NCI-H2171 treated with DMSO at 0.1 percent for 48 hours (cell line): Measurements from ENCODE around the gene UBAP2.
"Not testable (repeated sequence)": the region's sequence is repeated elsewhere in the genome, so short reads cannot be mapped to it uniquely, and the experiment has no call there.

ENCODE experiments used
- DNase-seq: peaks from one replicate; lab custom pipeline; 2025; lab: John Stamatoyannopoulos, UW

The UBAP2 gene

GRCh38 chr9:33964086-33964768, 84.5 kb downstream of the UBAP2 start:
- DNase-seq = no peak

- not testable (repeated sequence) for DNase-seq
Measured at GRCh38 chr9:33962468-33962867, 86.2 kb downstream of the UBAP2 start.

GRCh38 chr9:33959725-33960124, 89.0 kb downstream of the UBAP2 start:
- DNase-seq = no peak

- no peak for DNase-seq
Measured at GRCh38 chr9:33956544-33956943, 92.1 kb downstream of the UBAP2 start.

GRCh38 chr9:33952066-33952465, 96.6 kb downstream of the UBAP2 start:
- DNase-seq = no peak

- no peak for DNase-seq
Measured at GRCh38 chr9:33950371-33950770, 98.3 kb downstream of the UBAP2 start.

GRCh38 chr9:33946779-33947535, 101.7 kb downstream of the UBAP2 start:
- DNase-seq = no peak

GRCh38 chr9:33943389-33943788, 105.3 kb downstream of the UBAP2 start:
- DNase-seq = no peak

GRCh38 chr9:33942471-33943083, 106.1 kb downstream of the UBAP2 start:
- no peak for DNase-seq

GRCh38 chr9:33939924-33940874, 108.5 kb downstream of the UBAP2 start:
- no peak for DNase-seq

GRCh38 chr9:33934188-33934878, 114.4 kb downstream of the UBAP2 start:
- DNase-seq = no peak

- DNase-seq = no peak
Measured at GRCh38 chr9:33932078-33932807, 116.4 kb downstream of the UBAP2 start.

GRCh38 chr9:33931326-33931725, 117.4 kb downstream of the UBAP2 start:
- no peak for DNase-seq

- no peak for DNase-seq
Measured at GRCh38 chr9:33927694-33928093, 121.0 kb downstream of the UBAP2 start.

GRCh38 chr9:33926746-33927485, 121.8 kb downstream of the UBAP2 start:
- no peak for DNase-seq

GRCh38 chr9:33924978-33925797, 123.5 kb downstream of the UBAP2 start:
- DNase-seq = peak; percentile 18

GRCh38 chr9:33923998-33924701, 124.5 kb downstream of the UBAP2 start:
- no peak for DNase-seq

- no peak for DNase-seq
Measured at GRCh38 chr9:33923079-33923478, 125.6 kb downstream of the UBAP2 start.
